LNCAP (cell line): ENCODE measurements around the gene SMDT1.
"Not testable (repeated sequence)": the region's sequence is repeated elsewhere in the genome, so short reads cannot be mapped to it uniquely, and the experiment has no call there.

Source experiments
- CTCF ChIP-seq: fragments of 450-650 bp; IDR thresholded peaks from 2 replicates; pipeline ENCODE4 v1.5.1; 2017; ENCODE audit warnings: mild to moderate bottlenecking

SMDT1 gene

GRCh38 chr22:42111798-42112197 lies 32.3 kb downstream of the SMDT1 start:
- TF ChIP-seq CTCF = no peak

GRCh38 chr22:42114721-42115120 lies 35.2 kb downstream of the SMDT1 start:
- TF ChIP-seq CTCF = peak; percentile 7; the same call in 1 of the 2 replicates

- TF ChIP-seq CTCF = no peak
Observed at GRCh38 chr22:42116848-42117424, 37.4 kb downstream of the SMDT1 start.

- no peak for TF ChIP-seq CTCF
Observed at GRCh38 chr22:42127606-42128005, 48.1 kb downstream of the SMDT1 start.

- not testable (repeated sequence) for TF ChIP-seq CTCF
Observed at GRCh38 chr22:42130639-42131431, 51.3 kb downstream of the SMDT1 start, which contains the start of gene CYP2D6. Gene CYP2D6, minus strand, starts transcription at chr22:42130810. Its CDS starts 19 bp downstream, at chr22:42130791.

GRCh38 chr22:42131562-42131961 lies 52.1 kb downstream of the SMDT1 start:
- no peak for TF ChIP-seq CTCF

GRCh38 chr22:42132457-42132856 lies 53.0 kb downstream of the SMDT1 start:
- TF ChIP-seq CTCF = no peak
